NT2/D1 (cell line): Measurements from ENCODE around the gene HAUS1.
"Not testable (repeated sequence)": the region's sequence is repeated elsewhere in the genome, so short reads cannot be mapped to it uniquely, and the experiment has no call there.

Source experiments
- DNase-seq: peaks from one replicate; pipeline ENCODE4 v3.0.0-alpha.2; 2011; ENCODE audit warnings: low read depth, low spot score
- H3K27me3 ChIP-seq: 2 replicates; pipeline ENCODE4 v1.6.0; 2011; ENCODE audit warnings: mild to moderate bottlenecking; ENCODE audit not compliant: insufficient read length, insufficient read depth
- H3K36me3 ChIP-seq: 2 replicates; pipeline ENCODE4 v1.6.1; 2011; ENCODE audit warnings: mild to moderate bottlenecking, low read length, mixed read lengths; ENCODE audit not compliant: insufficient read depth, insufficient read length
- H3K4me1 ChIP-seq: 2 replicates; pipeline ENCODE4 v1.5.1; 2011; ENCODE audit not compliant: insufficient read depth, insufficient read length
- H3K4me3 ChIP-seq: 2 replicates; pipeline ENCODE4 v1.5.1; 2011; ENCODE audit warnings: low read depth; ENCODE audit not compliant: insufficient read length
- H3K9ac ChIP-seq: 2 replicates; pipeline ENCODE4 v1.6.0; 2011; ENCODE audit warnings: low read depth; ENCODE audit not compliant: insufficient read length
- H3K9me3 ChIP-seq: 2 replicates; pipeline ENCODE4 v1.5.1; 2011; ENCODE audit warnings: mild to moderate bottlenecking, low read length; ENCODE audit not compliant: insufficient read depth
- SUZ12 ChIP-seq: IDR thresholded peaks from 2 replicates; pipeline ENCODE4 v1.6.1; 2011; ENCODE audit not compliant: insufficient read length, insufficient read depth; ENCODE audit errors: extremely low read depth
- YY1 ChIP-seq: IDR thresholded peaks from 2 replicates; pipeline ENCODE4 v1.6.1; 2011; ENCODE audit not compliant: insufficient read length, insufficient read depth
- ZNF274 ChIP-seq: IDR thresholded peaks from 2 replicates; pipeline ENCODE4 v1.6.1; 2011; ENCODE audit warnings: mild to moderate bottlenecking, low read depth, low read length

Gene HAUS1

GRCh38 chr18:46097431-46097800 is 6.8 kb upstream of the HAUS1 start:
- H3K9ac ChIP-seq: peak overlapping the region; percentile 89
- TF ChIP-seq YY1 (no peak), SUZ12 (no peak), ZNF274 (no peak)
- H3K36me3 ChIP-seq: peaks cover 37% of the 10 kb centered on the region
- no peak for DNase-seq
- H3K27me3 ChIP-seq: no peaks in the 10 kb centered on the region
- peak overlapping the region; percentile 76 for H3K4me3 ChIP-seq
- H3K9me3 ChIP-seq: no peaks in the 10 kb centered on the region
- H3K4me1 ChIP-seq: no peaks in the 10 kb centered on the region

GRCh38 chr18:46097801-46098615 is 6.2 kb upstream of the HAUS1 start, which contains the start of gene ATP5F1A:
TSS of gene ATP5F1A (minus strand) at chr18:46098296. CDS start at chr18:46098231, 65 bp downstream.
- Histone ChIP-seq H3K36me3 (peaks cover 31% of the 10 kb centered on the region), H3K9me3 (no peaks in the 10 kb centered on the region), H3K27me3 (no peaks in the 10 kb centered on the region), H3K9ac (peak within 1 kb of the TSS; percentile 89), H3K4me3 (peak within 1 kb of the TSS; percentile 76), H3K4me1 (no peaks in the 10 kb centered on the region)
- DNase-seq: peak; percentile 42
- TF ChIP-seq YY1 (peak; percentile 67), SUZ12 (no peak), ZNF274 (no peak)

GRCh38 chr18:46098616-46098933 is 5.6 kb upstream of the HAUS1 start:
- Histone ChIP-seq H3K4me3 (peak overlapping the region; percentile 21), H3K27me3 (no peaks in the 10 kb centered on the region), H3K4me1 (no peaks in the 10 kb centered on the region), H3K36me3 (peaks cover 26% of the 10 kb centered on the region), H3K9me3 (no peaks in the 10 kb centered on the region), H3K9ac (peak overlapping the region; percentile 72)
- no peak for TF ChIP-seq ZNF274
- TF ChIP-seq SUZ12: no peak
- no peak for TF ChIP-seq YY1
- no peak for DNase-seq

GRCh38 chr18:46099463-46099862 is 4.7 kb upstream of the HAUS1 start:
- no peak for DNase-seq
- Histone ChIP-seq H3K9ac (no peak overlapping the region), H3K9me3 (no peaks in the 10 kb centered on the region), H3K4me1 (no peaks in the 10 kb centered on the region), H3K36me3 (peaks cover 25% of the 10 kb centered on the region), H3K4me3 (no peak overlapping the region), H3K27me3 (no peaks in the 10 kb centered on the region)
- TF ChIP-seq SUZ12: no peak
- no peak for TF ChIP-seq ZNF274
- no peak for TF ChIP-seq YY1

GRCh38 chr18:46109386-46109785 is 5.2 kb downstream of the HAUS1 start:
- no peaks in the 10 kb centered on the region for H3K9me3 ChIP-seq
- H3K27me3 ChIP-seq: no peaks in the 10 kb centered on the region
- no peaks in the 10 kb centered on the region for H3K4me1 ChIP-seq
- TF ChIP-seq YY1 (no peak), SUZ12 (no peak), ZNF274 (no peak)
- DNase-seq: no peak
- H3K4me3 ChIP-seq: no peak overlapping the region
- peaks cover 26% of the 10 kb centered on the region for H3K36me3 ChIP-seq
- H3K9ac ChIP-seq: no peak overlapping the region

- Histone ChIP-seq H3K9me3 (no peaks in the 10 kb centered on the region), H3K9ac (no peak overlapping the region), H3K4me3 (no peak overlapping the region), H3K36me3 (peaks cover 33% of the 10 kb centered on the region), H3K4me1 (no peaks in the 10 kb centered on the region), H3K27me3 (no peaks in the 10 kb centered on the region)
- TF ChIP-seq SUZ12 (no peak), ZNF274 (no peak), YY1 (no peak)
- no peak for DNase-seq
These were observed 6.2 kb downstream of the HAUS1 start for GRCh38 chr18:46110406-46110805.

- DNase-seq: no peak
- TF ChIP-seq ZNF274: no peak
- no peak for TF ChIP-seq SUZ12
- TF ChIP-seq YY1: no peak
- no peaks in the 10 kb centered on the region for H3K9me3 ChIP-seq
- no peak overlapping the region for H3K9ac ChIP-seq
- H3K4me3 ChIP-seq: no peak overlapping the region
- H3K27me3 ChIP-seq: no peaks in the 10 kb centered on the region
- no peaks in the 10 kb centered on the region for H3K4me1 ChIP-seq
- peaks cover 21% of the 10 kb centered on the region for H3K36me3 ChIP-seq
These were observed 9.6 kb downstream of the HAUS1 start for GRCh38 chr18:46113751-46114150.

GRCh38 chr18:46126625-46127024 is 22.4 kb downstream of the HAUS1 start:
- H3K36me3 ChIP-seq: peaks cover 53% of the 10 kb centered on the region
- not testable (repeated sequence) for H3K9me3 ChIP-seq, H3K27me3 ChIP-seq, H3K4me1 ChIP-seq, H3K9ac ChIP-seq, H3K4me3 ChIP-seq, DNase-seq
